ENCODE data around the gene ADAT2.

The ADAT2 gene

DNA sequence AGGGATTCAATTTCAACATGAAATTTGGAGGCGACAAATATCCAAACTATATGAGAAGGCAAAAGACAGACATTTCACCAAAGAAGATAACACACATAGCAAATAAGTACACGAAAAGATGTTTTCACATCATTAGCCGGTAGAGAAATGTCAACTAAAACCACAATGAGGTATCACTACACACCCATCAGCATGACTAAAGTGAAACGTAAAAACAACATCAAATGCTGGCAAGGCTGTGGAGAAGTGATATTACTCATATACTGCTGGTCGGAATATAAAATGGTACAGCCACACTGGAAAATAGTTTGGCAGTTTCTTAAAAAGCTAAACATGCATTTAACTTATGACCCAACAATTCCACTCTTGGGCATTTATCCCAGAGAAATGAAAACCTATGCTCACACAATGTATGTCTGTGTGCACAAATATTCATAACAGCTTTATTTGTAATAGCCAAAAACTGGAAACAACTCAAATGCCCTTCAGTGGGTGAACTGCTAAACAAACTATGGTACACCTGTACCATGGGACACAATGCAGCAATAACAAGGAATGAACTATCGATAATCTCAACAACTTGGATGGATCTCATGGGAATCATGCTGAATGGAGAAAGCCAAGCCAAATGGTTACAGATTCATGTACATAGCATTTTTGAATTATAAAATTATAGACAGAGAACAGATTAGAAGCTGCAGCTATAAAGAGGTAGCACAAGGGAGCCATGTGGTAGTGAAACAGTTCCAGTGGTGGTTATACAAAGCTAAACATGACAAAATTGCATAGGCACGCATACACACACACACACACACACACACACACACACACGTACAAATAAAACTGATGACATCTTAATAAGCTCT, 8.6 kb downstream of the ADAT2 start:
- Histone ChIP-seq H3K4me3 (ENCODE audit: insufficient read depth, low read length, poor library complexity, severe bottlenecking) (no peak overlapping the region), H3K9ac (ENCODE audit: low read length) (no peak overlapping the region), H3K27ac (ENCODE audit: low read depth, low read length) (no peak overlapping the region), H4K20me1 (ENCODE audit: low read depth, low read length) (no peaks in the 10 kb centered on the region; the same call in 1 of the 2 replicates), H3K4me2 (ENCODE audit: low read depth, low read length, poor library complexity, severe bottlenecking) (no peak overlapping the region), H3F3A (ENCODE audit: insufficient read depth) (no peaks in the 10 kb centered on the region), H3K27me3 (ENCODE audit: low read length) (no peaks in the 10 kb centered on the region), H3K9me2 (replicated peaks; ENCODE audit: insufficient read depth, low read length) (no peaks in the 10 kb centered on the region), H3K79me2 (ENCODE audit: insufficient read depth, low read length) (peaks cover 51% of the 10 kb centered on the region), H3K9me3 (ENCODE audit: insufficient read depth, low read length) (no peaks in the 10 kb centered on the region), H3K36me3 (ENCODE audit: low read length) (peaks cover 20% of the 10 kb centered on the region), H2AFZ (ENCODE audit: low read depth, low read length, severe bottlenecking) (no peak overlapping the region)
- TF ChIP-seq, protein P1, sequence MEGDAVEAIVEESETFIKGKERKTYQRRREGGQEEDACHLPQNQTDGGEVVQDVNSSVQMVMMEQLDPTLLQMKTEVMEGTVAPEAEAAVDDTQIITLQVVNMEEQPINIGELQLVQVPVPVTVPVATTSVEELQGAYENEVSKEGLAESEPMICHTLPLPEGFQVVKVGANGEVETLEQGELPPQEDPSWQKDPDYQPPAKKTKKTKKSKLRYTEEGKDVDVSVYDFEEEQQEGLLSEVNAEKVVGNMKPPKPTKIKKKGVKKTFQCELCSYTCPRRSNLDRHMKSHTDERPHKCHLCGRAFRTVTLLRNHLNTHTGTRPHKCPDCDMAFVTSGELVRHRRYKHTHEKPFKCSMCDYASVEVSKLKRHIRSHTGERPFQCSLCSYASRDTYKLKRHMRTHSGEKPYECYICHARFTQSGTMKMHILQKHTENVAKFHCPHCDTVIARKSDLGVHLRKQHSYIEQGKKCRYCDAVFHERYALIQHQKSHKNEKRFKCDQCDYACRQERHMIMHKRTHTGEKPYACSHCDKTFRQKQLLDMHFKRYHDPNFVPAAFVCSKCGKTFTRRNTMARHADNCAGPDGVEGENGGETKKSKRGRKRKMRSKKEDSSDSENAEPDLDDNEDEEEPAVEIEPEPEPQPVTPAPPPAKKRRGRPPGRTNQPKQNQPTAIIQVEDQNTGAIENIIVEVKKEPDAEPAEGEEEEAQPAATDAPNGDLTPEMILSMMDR (IDR thresholded peaks at IDR 0.05; ENCODE audit: insufficient read depth, low read length, poor library complexity, severe bottlenecking): no peak
- TF ChIP-seq EZH2phosphoT487 (conservative IDR thresholded peaks at IDR 0.05; ENCODE audit: low read length): no peak

DNA sequence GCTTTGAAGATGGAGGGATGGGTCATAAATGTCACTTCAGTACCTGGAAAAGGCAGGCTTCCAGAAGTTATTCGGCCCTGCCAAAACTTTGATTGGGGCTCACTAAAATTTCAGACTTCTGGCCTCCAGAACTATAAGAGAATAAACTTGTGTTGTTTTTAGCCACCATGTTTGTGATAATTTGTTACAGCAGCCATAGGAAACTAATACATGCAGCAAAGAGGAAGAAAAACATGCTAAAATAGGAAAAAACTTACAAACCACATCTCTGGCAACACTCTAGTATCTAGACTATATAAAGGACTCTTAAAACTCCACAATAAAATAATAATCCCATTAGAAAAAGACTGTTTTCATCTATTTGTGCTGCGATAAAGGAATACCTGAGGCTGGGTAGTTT, 9.5 kb downstream of the ADAT2 start:
- H3K9me2 ChIP-seq (replicated peaks; ENCODE audit: insufficient read depth, low read length): no peaks in the 10 kb centered on the region
- no peaks in the 10 kb centered on the region for H3K27me3 ChIP-seq (ENCODE audit: low read length)
- H3K4me3 ChIP-seq (ENCODE audit: insufficient read depth, low read length, poor library complexity, severe bottlenecking): no peak overlapping the region
- H2AFZ ChIP-seq (ENCODE audit: low read depth, low read length, severe bottlenecking): no peak overlapping the region
- no peak overlapping the region for H3K27ac ChIP-seq (ENCODE audit: low read depth, low read length)
- H3K9ac ChIP-seq (ENCODE audit: low read length): no peak overlapping the region
- no peaks in the 10 kb centered on the region for H3K9me3 ChIP-seq (ENCODE audit: insufficient read depth, low read length)
- H3K36me3 ChIP-seq (ENCODE audit: low read length): peaks cover 22% of the 10 kb centered on the region
- no peaks in the 10 kb centered on the region; the same call in 1 of the 2 replicates for H4K20me1 ChIP-seq (ENCODE audit: low read depth, low read length)
- peaks cover 42% of the 10 kb centered on the region for H3K79me2 ChIP-seq (ENCODE audit: insufficient read depth, low read length)
- no peak for TF ChIP-seq EZH2phosphoT487 (conservative IDR thresholded peaks at IDR 0.05; ENCODE audit: low read length)
- TF ChIP-seq, protein P1 (IDR thresholded peaks at IDR 0.05; ENCODE audit: insufficient read depth, low read length, poor library complexity, severe bottlenecking): no peak
- no peak overlapping the region for H3K4me2 ChIP-seq (ENCODE audit: low read depth, low read length, poor library complexity, severe bottlenecking)
- H3F3A ChIP-seq (ENCODE audit: insufficient read depth): no peaks in the 10 kb centered on the region

DNA sequence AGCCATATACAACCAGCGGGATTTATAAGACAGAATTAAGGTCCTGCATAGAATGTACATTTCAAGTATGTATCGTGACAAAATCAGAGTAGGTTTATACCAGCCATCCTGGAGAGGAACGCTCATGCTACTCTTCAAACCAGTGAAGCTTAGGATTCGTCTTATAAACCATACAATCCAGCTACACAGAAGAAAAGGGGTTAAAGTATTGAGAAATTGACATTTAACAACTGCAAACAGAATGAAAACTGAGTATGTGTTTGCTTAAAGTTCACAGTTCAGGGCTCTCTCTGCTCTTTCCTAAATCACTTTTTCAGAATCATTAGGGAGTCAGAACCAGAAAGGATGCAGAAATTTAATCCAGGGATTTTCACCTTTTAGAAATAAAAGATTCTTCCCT, 17.9 kb downstream of the ADAT2 start:
- no peaks in the 10 kb centered on the region for H3F3A ChIP-seq (ENCODE audit: insufficient read depth)

More for the DNA sequence above, 17.9 kb downstream of the ADAT2 start:
- H3K27me3 ChIP-seq (ENCODE audit: low read length): no peaks in the 10 kb centered on the region
- no peak overlapping the region for H3K9ac ChIP-seq (ENCODE audit: low read length)
- no peak overlapping the region for H2AFZ ChIP-seq (ENCODE audit: low read depth, low read length, severe bottlenecking)
- no peaks in the 10 kb centered on the region for H4K20me1 ChIP-seq (ENCODE audit: low read depth, low read length)
- H3K27ac ChIP-seq (ENCODE audit: low read depth, low read length): no peak overlapping the region
- H3K36me3 ChIP-seq (ENCODE audit: low read length): peaks cover 31% of the 10 kb centered on the region; the same call in 1 of the 2 replicates
- no peaks in the 10 kb centered on the region for H3K9me3 ChIP-seq (ENCODE audit: insufficient read depth, low read length)
- H3K9me2 ChIP-seq (replicated peaks; ENCODE audit: insufficient read depth, low read length): no peaks in the 10 kb centered on the region
- H3K4me2 ChIP-seq (ENCODE audit: low read depth, low read length, poor library complexity, severe bottlenecking): no peak overlapping the region
- no peak overlapping the region for H3K4me3 ChIP-seq (ENCODE audit: insufficient read depth, low read length, poor library complexity, severe bottlenecking)
- TF ChIP-seq, protein P1 (IDR thresholded peaks at IDR 0.05; ENCODE audit: insufficient read depth, low read length, poor library complexity, severe bottlenecking): no peak
- no peak for TF ChIP-seq EZH2phosphoT487 (conservative IDR thresholded peaks at IDR 0.05; ENCODE audit: low read length)
- H3K79me2 ChIP-seq (ENCODE audit: insufficient read depth, low read length): no peaks in the 10 kb centered on the region
